Kidney (tissue), 14 donors: ENCODE results near the gene TRNAU1AP. TPM values are rescaled to one million over a fixed set of nuclear protein-coding genes. Genes with fewer than 3 reads are reported as not detected.
A peak's percentile ranks its signal among the peaks of the same experiment; 100 is the strongest.

Experiments
- DNase-seq, 5 donors: peaks; one replicate each; pipeline ENCODE4 v3.0.0-alpha.2; 2013 to 2020
- FAIRE-seq: peaks from 2 replicates; lab custom pipeline; 2012; peaks lifted over from hg19 to GRCh38; lab: Jason Lieb, UNC
- H3K27ac ChIP-seq, 2 donors: one replicate each; pipeline ENCODE4 v1.7.0; 2013; ENCODE audit warnings: low read depth in 2 of 2, low read length in 2 of 2, inconsistent platforms in 1 of 2
- H3K27me3 ChIP-seq: one replicate; pipeline ENCODE4 v1.7.1; 2013; ENCODE audit warnings: low read length, inconsistent platforms; ENCODE audit not compliant: control insufficient read depth, insufficient read depth
- H3K36me3 ChIP-seq, 3 donors: one replicate each; pipeline versions ENCODE4 v1.7.0 to v1.7.1; 2013; ENCODE audit warnings: low read length in 3 of 3, control low read depth in 1 of 3, inconsistent platforms in 1 of 3; ENCODE audit not compliant: insufficient read depth in 3 of 3, control insufficient read depth in 2 of 3
- H3K4me1 ChIP-seq, 3 donors: one replicate each; pipeline versions ENCODE4 v1.7.0 to v1.7.1; 2013; ENCODE audit warnings: low read length in 3 of 3, inconsistent platforms in 1 of 3, low read depth in 1 of 3; ENCODE audit not compliant: control insufficient read depth in 2 of 3, insufficient read depth in 2 of 3
- H3K4me3 ChIP-seq, 3 donors: one replicate each; pipeline versions ENCODE4 v1.7.0 to v1.8.1; 2013; ENCODE audit warnings: low read length in 3 of 3, control low read depth in 1 of 3, inconsistent platforms in 1 of 3
- H3K9ac ChIP-seq, 3 donors: one replicate each; pipeline versions ENCODE4 v1.7.0 to v1.7.1; 2013; ENCODE audit warnings: low read length in 3 of 3, control low read depth in 1 of 3, inconsistent platforms in 1 of 3
- H3K9me3 ChIP-seq, 3 donors: one replicate each; pipeline versions ENCODE4 v1.7.0 to v1.7.1; 2013; ENCODE audit warnings: low read length in 3 of 3, control low read depth in 1 of 3, inconsistent platforms in 1 of 3; ENCODE audit not compliant: control insufficient read depth in 2 of 3, insufficient read depth in 1 of 3
- intact Hi-C: fragments of 100-400 bp; cut with DNase I; formaldehyde crosslinking; loops from one replicate; pipeline ENCODE4 v1.11.1; 2022
- polyA plus RNA-seq: library from polyadenylated mRNA; stranded (reverse); fragments of 350-450 nt; fragmentation: Illumina TruSeq; extraction: RNeasy Lipid Tissue Mini Kit (QIAGEN cat#74804); gene quantifications from one replicate; pipeline ENCODE4 v1.2.3, GENCODE V29; 2014; ENCODE audit warnings: low read depth, low replicate concordance; ENCODE audit not compliant: insufficient read depth
- total RNA-seq: library from RNA; stranded (reverse); fragmentation: NEBNext Ultra II Directional; extraction: Animal tissue kit (Norgen Biotek cat#: 25700); gene quantifications from one replicate; pipeline ENCODE4 v1.2.1, GENCODE V29; 2021
- TF ChIP-seq, protein P1 (sequence below): IDR thresholded peaks from 3 replicates; pipeline ENCODE4 v1.5.1; 2012; ENCODE audit warnings: mild to moderate bottlenecking, moderate library complexity, borderline replicate concordance; ENCODE audit not compliant: insufficient read depth; ENCODE audit errors: extremely low read depth
- donor health status: control.
- donor health status: control.
- donor health status: control.
- donor health status: control.
- donor health status: control.
- donor health status: DM: yes; HTN: yes; CAD: no.
- donor health status: Normal renal cell carcinoma (clear cell type).

The TRNAU1AP gene
- total and polyA plus RNA-seq, 2 donors from 2014 or later, result 27.7 to 30.2 TPM

DNA sequence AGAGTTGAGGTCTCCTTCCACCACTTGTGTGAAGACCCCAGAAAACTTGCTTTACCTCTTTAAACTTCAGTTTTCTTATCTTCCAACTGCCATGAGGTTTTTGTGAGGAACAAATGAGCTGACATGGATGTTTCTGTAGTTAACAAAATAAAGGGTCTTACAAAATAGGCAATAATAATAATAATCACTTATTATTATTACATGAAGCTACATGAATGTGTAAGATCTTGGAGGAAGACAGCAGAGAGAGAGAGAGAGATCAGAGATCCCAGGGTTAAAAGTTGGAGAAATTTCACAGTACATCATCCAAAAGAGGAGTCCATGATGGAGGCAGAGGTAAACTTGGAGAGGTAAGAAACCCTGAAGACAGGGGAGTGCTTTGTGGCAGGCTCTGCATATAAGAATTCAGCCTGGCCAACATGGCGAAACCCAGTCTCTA lies 36.3 kb upstream of the TRNAU1AP start:
- intact Hi-C loops, result no loop called here
- Histone ChIP-seq H3K27me3 (no peaks in the 10 kb centered on the region), H3K27ac (no peak overlapping the region), H3K36me3 (peaks cover 0 to 5% (median 2%) of the 10 kb centered on the region in 3 donors), H3K4me3 (no peak overlapping the region), H3K9me3 (no peaks in the 10 kb centered on the region), H3K4me1 (peaks cover 0 to 10% (median 0%) of the 10 kb centered on the region in 3 donors), H3K9ac (no peak overlapping the region)
- DNase-seq (no peak), FAIRE-seq (no peak)
- TF ChIP-seq, protein P1, sequence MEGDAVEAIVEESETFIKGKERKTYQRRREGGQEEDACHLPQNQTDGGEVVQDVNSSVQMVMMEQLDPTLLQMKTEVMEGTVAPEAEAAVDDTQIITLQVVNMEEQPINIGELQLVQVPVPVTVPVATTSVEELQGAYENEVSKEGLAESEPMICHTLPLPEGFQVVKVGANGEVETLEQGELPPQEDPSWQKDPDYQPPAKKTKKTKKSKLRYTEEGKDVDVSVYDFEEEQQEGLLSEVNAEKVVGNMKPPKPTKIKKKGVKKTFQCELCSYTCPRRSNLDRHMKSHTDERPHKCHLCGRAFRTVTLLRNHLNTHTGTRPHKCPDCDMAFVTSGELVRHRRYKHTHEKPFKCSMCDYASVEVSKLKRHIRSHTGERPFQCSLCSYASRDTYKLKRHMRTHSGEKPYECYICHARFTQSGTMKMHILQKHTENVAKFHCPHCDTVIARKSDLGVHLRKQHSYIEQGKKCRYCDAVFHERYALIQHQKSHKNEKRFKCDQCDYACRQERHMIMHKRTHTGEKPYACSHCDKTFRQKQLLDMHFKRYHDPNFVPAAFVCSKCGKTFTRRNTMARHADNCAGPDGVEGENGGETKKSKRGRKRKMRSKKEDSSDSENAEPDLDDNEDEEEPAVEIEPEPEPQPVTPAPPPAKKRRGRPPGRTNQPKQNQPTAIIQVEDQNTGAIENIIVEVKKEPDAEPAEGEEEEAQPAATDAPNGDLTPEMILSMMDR, result no peak

DNA sequence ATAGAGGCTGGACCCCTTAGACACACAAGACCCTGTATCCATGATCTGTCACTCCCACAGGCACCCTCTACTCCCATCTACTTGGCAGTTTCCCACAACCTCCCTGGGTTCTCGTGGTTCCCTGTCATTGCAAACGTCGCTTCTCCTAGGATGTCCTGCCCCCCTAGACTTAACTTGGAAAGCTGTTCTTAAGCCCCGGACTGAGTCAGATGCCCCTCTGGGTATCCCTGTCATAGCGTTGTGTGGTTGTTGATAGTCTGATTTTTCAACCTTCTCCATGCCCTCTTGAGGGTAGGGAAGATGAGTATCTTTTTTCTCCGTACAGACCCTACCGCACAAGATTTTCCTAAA lies 35.3 kb upstream of the TRNAU1AP start:
- H3K27ac ChIP-seq, result no peak overlapping the region
- FAIRE-seq (no peak), DNase-seq (peak in 1 of 5 donors; percentile 49)
- no peaks in the 10 kb centered on the region for H3K9me3 ChIP-seq
- H3K27me3 ChIP-seq, result no peaks in the 10 kb centered on the region
- intact Hi-C loops, result no loop called here
- peak overlapping the region in 2 of 3 donors; percentile 35 to 46 for H3K9ac ChIP-seq
- H3K4me1 ChIP-seq, result peaks cover 0 to 10% (median 0%) of the 10 kb centered on the region in 3 donors
- peaks cover 0 to 5% (median 2%) of the 10 kb centered on the region in 3 donors for H3K36me3 ChIP-seq
- H3K4me3 ChIP-seq, result peak overlapping the region; percentile 28 to 61 (median 31)
- TF ChIP-seq, protein P1, result no peak

DNA sequence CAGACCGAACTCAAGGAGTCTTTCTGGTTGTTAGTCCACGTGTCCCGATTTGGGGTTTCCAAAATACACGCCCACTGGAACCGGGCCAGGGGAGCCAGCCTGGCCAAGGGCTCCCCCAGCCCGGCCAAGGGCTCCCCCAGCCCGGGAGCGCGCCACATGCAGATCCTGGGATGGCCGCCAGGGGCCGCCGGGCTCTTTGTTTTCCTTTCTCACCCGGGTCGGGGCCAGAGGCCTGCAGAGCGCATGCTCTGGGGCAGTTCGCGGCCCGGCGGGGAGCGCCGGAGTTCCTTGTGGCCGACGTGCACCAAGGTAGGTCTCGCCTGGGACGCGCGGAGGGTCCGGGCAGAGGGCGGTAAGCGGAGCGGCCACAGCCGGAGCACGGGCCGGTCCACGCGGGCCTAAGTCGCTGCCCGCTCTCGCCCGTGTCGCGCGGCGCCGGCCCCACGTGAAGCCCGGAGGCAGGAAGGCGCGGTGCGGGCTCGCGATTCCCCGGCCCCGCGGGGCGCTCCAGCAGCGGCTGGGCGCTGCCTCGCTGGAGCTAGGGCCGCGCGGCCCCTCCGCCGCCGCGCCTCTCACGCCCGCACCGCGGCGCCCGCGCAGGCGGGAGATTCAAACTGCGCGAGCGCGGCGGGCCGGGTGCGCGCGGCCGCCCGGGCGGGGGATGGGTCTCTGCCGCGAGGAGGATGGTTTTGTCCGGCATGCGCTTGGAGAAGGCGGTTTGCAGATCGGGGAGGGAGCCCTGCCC lies 34.7 kb upstream of the TRNAU1AP start:
- intact Hi-C loops, result no loop called here
- no peak for FAIRE-seq
- Histone ChIP-seq H3K4me3 (peak overlapping the region; percentile 47 to 75 (median 61)), H3K9ac (peak overlapping the region; percentile 35 to 48 (median 37)), H3K36me3 (peaks cover 0 to 5% (median 2%) of the 10 kb centered on the region in 3 donors), H3K27me3 (no peaks in the 10 kb centered on the region), H3K9me3 (no peaks in the 10 kb centered on the region), H3K4me1 (peaks cover 0 to 10% (median 0%) of the 10 kb centered on the region in 3 donors), H3K27ac (peak overlapping the region; percentile 51 to 64)
- TF ChIP-seq, protein P1, result peak; percentile 97
- DNase-seq, result peak; percentile 93 to 96 (median 94)
